SU-DHL-6 (cell line): ENCODE data around the gene ABI1.

Source experiments
- CTCF ChIP-seq: fragments of 200-600 bp; sonication (generic); IDR thresholded peaks from one replicate; pipeline ENCODE4 v1.5.1; 2017; ENCODE audit warnings: antibody characterized with exemption, mild to moderate bottlenecking, low read length, moderate library complexity; ENCODE audit not compliant: insufficient read depth, poor library complexity, severe bottlenecking
- EZH2phosphoT487 ChIP-seq: fragments of 200-600 bp; sonication (generic), shearing (Covaris generic); conservative IDR thresholded peaks from 2 replicates; pipeline ENCODE4 v1.6.1; 2018; ENCODE audit warnings: mild to moderate bottlenecking, antibody characterized with exemption, low read length, moderate library complexity, mixed read lengths

GRCh38 chr10:26860443-26861204 is at the start of gene ABI1:
- no peak for TF ChIP-seq CTCF
- TF ChIP-seq EZH2phosphoT487, result no peak
